ENCODE data around the gene MFSD1.

- TF ChIP-seq CTCF (IDR thresholded peaks at IDR 0.05) (no peak), POLR2AphosphoS5 (IDR thresholded peaks at IDR 0.05; ENCODE audit: insufficient read depth in 1 of 2, low read depth in 1 of 2) (no peak), POLR2A (IDR thresholded peaks at IDR 0.05) (no peak)
Observed at GRCh38 chr3:158875700-158876099, 73.8 kb downstream of the MFSD1 start.
